ENCODE results near the gene ZNF573.
"Not testable (repeated sequence)": the region's sequence is repeated elsewhere in the genome, so short reads cannot be mapped to it uniquely, and the experiment has no call there.

Gene ZNF573

GRCh38 chr19:37779127-37780005 is at the start of gene ZNF573:
Gene ZNF573 (minus strand): TSS chr19:37779586. CDS start chr19:37773729, 5,857 bp downstream.
- peak; percentile 49 for DNase-seq (ENCODE audit: low read depth, low spot score)

DNA sequence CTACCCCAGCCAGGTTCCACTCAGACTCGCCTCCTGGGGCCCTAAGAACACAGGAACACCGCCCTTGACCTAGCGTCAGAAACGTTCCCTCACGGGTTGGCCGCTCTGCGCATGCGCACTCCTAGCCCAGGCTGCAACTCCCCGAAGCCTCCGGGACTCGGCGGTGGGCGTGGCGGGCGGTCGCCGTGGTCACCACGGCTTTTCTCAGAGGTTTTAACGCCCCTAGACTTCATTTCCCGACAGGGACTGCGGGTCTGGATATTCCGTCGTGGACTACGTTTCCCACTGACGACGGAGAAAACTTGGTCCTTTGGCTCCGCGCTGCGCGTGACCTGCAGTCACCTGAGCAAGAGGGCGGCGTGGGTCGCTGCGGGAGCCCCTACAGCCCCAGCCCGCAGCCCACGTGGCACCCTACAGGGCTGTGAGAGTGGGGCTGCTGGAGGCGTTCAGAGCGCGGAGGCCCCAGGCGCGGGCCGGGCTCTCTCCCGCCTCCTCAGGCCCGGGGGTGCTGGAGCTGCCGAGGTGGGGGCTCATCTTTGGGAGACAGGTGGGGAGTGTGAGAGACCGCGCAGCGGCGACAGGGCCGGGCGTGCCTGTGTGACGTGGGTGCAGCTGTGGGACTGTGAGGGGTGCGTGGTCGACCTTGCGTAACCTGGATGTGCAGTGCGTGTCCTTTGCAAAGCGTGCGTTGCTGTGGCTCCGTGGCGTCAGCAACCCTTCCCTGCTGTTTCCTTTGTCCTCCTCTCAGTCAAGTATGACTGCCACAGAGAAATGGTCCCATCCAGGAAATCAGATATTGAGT is 38.0 kb upstream of the ZNF573 start:
- no peak for DNase-seq (ENCODE audit: low read depth, low spot score)
- no peak overlapping the region for H3K27ac ChIP-seq

More at GRCh38 chr19:37779127-37780005, at the start of gene ZNF573:
- H3K27ac ChIP-seq = peak within 1 kb of the TSS; percentile 80

- H3K27ac ChIP-seq; DNase-seq (ENCODE audit: low read depth, low spot score): not testable (repeated sequence)
Observed at GRCh38 chr19:37815611-37816010, 36.2 kb upstream of the ZNF573 start.

- H3K27ac ChIP-seq = no peak overlapping the region
- DNase-seq (ENCODE audit: low read depth, low spot score) = no peak
Observed at GRCh38 chr19:37813340-37813739, 34.0 kb upstream of the ZNF573 start.

DNA sequence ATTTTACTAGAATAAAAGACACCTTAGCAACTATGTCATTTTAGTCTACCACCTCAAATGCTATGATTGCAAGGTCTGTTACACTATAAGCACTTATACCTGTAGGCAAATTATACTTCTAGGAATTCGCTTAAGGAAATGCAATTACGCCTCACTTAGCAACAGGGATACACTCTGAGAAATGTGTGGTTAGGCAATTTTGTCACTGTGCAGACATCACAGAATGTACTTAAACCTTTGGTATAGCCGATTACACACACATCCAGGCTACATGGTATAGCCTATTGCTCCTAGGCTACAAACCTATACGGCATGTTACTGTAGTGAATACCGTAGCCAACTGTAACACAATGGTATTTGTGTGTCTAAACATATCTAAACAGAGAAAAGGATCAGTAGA is 30.0 kb upstream of the ZNF573 start:
- DNase-seq (ENCODE audit: low read depth, low spot score) = no peak
- H3K27ac ChIP-seq = no peak overlapping the region

- H3K27ac ChIP-seq = no peak overlapping the region
- DNase-seq (ENCODE audit: low read depth, low spot score) = no peak
Observed at GRCh38 chr19:37803249-37803840, 24.0 kb upstream of the ZNF573 start.

- H3K27ac ChIP-seq = no peak overlapping the region
- no peak for DNase-seq (ENCODE audit: low read depth, low spot score)
Observed at GRCh38 chr19:37790244-37790925, 11.0 kb upstream of the ZNF573 start.

DNA sequence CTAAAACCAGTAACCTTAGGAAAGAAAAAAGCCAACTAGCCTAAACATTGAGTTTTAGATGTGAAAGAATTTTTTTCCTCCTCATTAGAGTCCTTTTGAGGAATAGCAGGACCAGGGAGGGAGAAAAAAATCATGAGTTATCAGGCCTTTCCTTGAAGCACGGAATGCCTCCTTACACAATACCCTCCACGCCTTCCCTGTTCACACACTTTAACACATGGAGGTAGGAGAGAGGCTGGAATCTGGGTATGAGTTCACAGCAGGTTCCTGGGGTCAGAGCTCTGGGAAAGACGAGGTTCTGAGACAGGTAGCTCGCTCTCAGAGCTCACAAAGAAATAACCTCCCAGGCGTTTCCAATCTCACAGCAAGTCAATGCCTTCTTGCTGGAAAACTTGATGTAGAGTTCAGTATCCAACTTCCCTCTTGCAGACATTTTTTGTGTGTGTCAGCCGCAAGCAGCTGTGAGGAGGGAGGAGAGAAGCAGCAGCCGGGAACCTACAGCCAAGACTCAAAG is 716 bp downstream of the ZNF573 start:
- no peak for DNase-seq (ENCODE audit: low read depth, low spot score)
- peak overlapping the region; percentile 80 for H3K27ac ChIP-seq

DNA sequence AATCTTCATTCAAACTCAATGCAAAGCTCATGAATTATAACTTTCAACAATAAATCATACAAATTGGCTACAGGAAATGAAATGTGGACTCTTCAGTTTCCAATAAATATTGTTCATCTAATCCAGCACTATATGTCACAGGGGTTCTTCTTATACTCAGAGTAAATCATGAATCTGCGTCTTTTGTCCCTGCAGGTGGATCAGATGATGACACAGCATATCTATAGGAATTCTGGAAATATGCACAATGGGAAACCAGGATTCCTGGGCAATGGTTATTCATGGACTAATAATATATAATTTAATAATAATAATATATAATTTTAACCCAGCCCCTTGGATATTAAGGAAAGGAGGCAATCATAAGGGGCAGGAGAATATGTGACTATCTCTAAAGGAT is 8.4 kb downstream of the ZNF573 start:
- no peak for DNase-seq (ENCODE audit: low read depth, low spot score)
- no peak overlapping the region for H3K27ac ChIP-seq

DNA sequence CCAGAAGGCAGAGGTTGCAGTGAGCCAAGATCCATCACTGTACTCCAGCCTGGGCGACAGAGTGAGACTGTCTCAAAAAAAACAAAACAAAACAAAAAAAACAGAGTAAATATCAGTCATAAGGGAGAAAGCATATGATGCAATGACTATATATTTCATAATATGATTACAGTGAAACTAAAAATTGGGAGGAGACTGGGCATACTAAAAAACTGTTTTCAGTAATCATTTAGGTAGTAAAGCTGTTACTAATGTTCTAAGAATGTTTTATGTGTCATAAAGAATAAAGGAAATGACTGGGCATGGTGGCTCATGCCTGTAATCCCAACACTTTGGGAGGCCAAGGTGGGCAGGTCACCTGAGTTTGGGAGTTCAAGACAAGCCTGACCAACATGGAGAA is 15.9 kb downstream of the ZNF573 start:
- peak overlapping the region; percentile 82 for H3K27ac ChIP-seq
- DNase-seq (ENCODE audit: low read depth, low spot score) = peak; percentile 44

- not testable (repeated sequence) for DNase-seq (ENCODE audit: low read depth, low spot score); H3K27ac ChIP-seq
Observed at GRCh38 chr19:37757683-37758082, 21.7 kb downstream of the ZNF573 start.

DNA sequence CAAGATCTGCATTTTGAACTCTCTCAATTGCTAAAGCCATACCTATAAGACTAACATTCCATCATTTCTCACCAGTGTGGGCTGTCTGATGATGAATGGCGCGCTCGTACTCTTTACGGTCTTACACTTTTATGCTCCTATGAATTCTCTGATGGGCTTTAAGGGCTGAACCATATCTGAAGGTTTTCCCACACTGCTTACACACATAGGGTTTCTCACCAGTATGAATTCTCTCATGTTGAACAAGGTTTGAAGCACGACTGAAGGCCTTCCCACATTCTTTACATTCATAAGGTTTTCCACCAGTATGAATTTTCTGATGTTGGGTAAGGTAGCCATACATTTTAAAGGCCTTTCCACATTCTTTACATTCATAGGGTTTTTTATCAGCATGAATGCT is 41.0 kb downstream of the ZNF573 start:
- no peak overlapping the region for H3K27ac ChIP-seq
- no peak for DNase-seq (ENCODE audit: low read depth, low spot score)

- no peak for DNase-seq (ENCODE audit: low read depth, low spot score)
- no peak overlapping the region for H3K27ac ChIP-seq
Observed at GRCh38 chr19:37725181-37725580, 54.2 kb downstream of the ZNF573 start.

- no peak for DNase-seq (ENCODE audit: low read depth, low spot score)
- H3K27ac ChIP-seq = peak overlapping the region; percentile 49
Observed at GRCh38 chr19:37719927-37720265, 59.5 kb downstream of the ZNF573 start.

- peak within 1 kb of the TSS; percentile 49 for H3K27ac ChIP-seq
- DNase-seq (ENCODE audit: low read depth, low spot score) = peak; percentile 77
Observed at GRCh38 chr19:37719111-37719926, 60.1 kb downstream of the ZNF573 start, which contains the start of gene ZNF607. Gene ZNF607 (minus strand): TSS chr19:37719761. CDS start chr19:37711618, 8,143 bp downstream.

- H3K27ac ChIP-seq = no peak overlapping the region
- DNase-seq (ENCODE audit: low read depth, low spot score) = no peak
Observed at GRCh38 chr19:37718304-37718703, 61.1 kb downstream of the ZNF573 start.

DNA sequence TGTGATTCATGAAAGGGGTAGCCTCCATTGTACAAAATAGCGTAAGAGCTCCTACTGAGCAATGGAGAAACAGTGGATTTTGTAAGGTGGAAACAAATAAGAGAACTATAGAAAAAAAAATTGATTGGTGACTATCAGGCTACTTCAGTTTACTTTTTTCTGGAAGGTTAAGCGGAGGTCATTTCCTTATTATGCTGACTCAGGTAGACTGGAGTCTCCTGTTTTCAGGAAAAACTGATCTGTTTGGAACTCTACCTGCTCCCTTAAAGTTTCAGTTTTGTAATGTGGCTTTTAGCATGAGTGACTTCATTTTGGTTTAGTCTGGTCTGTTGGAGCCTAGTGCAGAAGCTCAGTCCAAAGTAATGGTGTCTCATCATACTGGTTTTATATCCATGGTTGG is 63.2 kb downstream of the ZNF573 start:
- H3K27ac ChIP-seq = no peak overlapping the region
- no peak for DNase-seq (ENCODE audit: low read depth, low spot score)

GRCh38 chr19:37706052-37706605 is 73.3 kb downstream of the ZNF573 start:
- no peak for DNase-seq (ENCODE audit: low read depth, low spot score)
- no peak overlapping the region for H3K27ac ChIP-seq

GRCh38 chr19:37699057-37699456 is 80.3 kb downstream of the ZNF573 start:
- H3K27ac ChIP-seq = no peak overlapping the region
- no peak for DNase-seq (ENCODE audit: low read depth, low spot score)
